Neutrophil (primary cell): ENCODE data around the gene SESN1.

Experiments
- H3K27ac ChIP-seq: fragments of 200-600 bp; sonication (generic); 2 replicates; pipeline ENCODE4 v1.5.1; 2016; ENCODE audit warnings: mild to moderate bottlenecking, moderate library complexity
- H3K27me3 ChIP-seq: fragments of 200-600 bp; sonication (generic); 2 replicates; pipeline ENCODE4 v1.6.0; 2016; ENCODE audit warnings: mild to moderate bottlenecking
- H3K36me3 ChIP-seq: fragments of 200-600 bp; sonication (generic); 2 replicates; pipeline ENCODE4 v1.5.1; 2017
- H3K4me1 ChIP-seq, 2 experiments: fragments of 200-600 bp in 1 of 2; sonication (generic) in 1 of 2; 1 replicate in 1 of 2; 2 replicates in 1 of 2; pipeline versions ENCODE4 v1.5.1 to v1.6.1; 2013 to 2016; ENCODE audit warnings: low read depth in 1 of 2, low read length in 1 of 2, mild to moderate bottlenecking in 1 of 2, moderate library complexity in 1 of 2; ENCODE audit not compliant: control insufficient read depth in 1 of 2, insufficient read depth in 1 of 2
- H3K4me3 ChIP-seq, 2 experiments: fragments of 200-600 bp in 1 of 2; sonication (generic) in 1 of 2; 1 replicate in 1 of 2; 2 replicates in 1 of 2; pipeline ENCODE4 v1.5.1; 2013 to 2016; ENCODE audit warnings: low read depth in 1 of 2, low read length in 1 of 2, mild to moderate bottlenecking in 1 of 2, moderate library complexity in 1 of 2
- H3K9me3 ChIP-seq: fragments of 200-600 bp; sonication (generic); 2 replicates; pipeline ENCODE4 v1.5.1; 2016
- TF ChIP-seq, protein P1 (sequence below): fragments of 200-600 bp; sonication (generic); IDR thresholded peaks from 2 replicates; pipeline ENCODE4 v1.5.1; 2016; ENCODE audit warnings: antibody characterized with exemption

Gene SESN1

GRCh38 chr6:109002882-109003281, 91.8 kb downstream of the SESN1 start:
- peaks cover 31% of the 10 kb centered on the region for H3K36me3 ChIP-seq
- H3K4me1 ChIP-seq = peaks cover 5 to 14% of the 10 kb centered on the region in 2 experiments
- no peak overlapping the region for H3K27ac ChIP-seq
- H3K4me3 ChIP-seq = no peak overlapping the region
- TF ChIP-seq, protein P1, sequence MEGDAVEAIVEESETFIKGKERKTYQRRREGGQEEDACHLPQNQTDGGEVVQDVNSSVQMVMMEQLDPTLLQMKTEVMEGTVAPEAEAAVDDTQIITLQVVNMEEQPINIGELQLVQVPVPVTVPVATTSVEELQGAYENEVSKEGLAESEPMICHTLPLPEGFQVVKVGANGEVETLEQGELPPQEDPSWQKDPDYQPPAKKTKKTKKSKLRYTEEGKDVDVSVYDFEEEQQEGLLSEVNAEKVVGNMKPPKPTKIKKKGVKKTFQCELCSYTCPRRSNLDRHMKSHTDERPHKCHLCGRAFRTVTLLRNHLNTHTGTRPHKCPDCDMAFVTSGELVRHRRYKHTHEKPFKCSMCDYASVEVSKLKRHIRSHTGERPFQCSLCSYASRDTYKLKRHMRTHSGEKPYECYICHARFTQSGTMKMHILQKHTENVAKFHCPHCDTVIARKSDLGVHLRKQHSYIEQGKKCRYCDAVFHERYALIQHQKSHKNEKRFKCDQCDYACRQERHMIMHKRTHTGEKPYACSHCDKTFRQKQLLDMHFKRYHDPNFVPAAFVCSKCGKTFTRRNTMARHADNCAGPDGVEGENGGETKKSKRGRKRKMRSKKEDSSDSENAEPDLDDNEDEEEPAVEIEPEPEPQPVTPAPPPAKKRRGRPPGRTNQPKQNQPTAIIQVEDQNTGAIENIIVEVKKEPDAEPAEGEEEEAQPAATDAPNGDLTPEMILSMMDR = no peak
- no peaks in the 10 kb centered on the region for H3K27me3 ChIP-seq
- H3K9me3 ChIP-seq = no peaks in the 10 kb centered on the region

DNA sequence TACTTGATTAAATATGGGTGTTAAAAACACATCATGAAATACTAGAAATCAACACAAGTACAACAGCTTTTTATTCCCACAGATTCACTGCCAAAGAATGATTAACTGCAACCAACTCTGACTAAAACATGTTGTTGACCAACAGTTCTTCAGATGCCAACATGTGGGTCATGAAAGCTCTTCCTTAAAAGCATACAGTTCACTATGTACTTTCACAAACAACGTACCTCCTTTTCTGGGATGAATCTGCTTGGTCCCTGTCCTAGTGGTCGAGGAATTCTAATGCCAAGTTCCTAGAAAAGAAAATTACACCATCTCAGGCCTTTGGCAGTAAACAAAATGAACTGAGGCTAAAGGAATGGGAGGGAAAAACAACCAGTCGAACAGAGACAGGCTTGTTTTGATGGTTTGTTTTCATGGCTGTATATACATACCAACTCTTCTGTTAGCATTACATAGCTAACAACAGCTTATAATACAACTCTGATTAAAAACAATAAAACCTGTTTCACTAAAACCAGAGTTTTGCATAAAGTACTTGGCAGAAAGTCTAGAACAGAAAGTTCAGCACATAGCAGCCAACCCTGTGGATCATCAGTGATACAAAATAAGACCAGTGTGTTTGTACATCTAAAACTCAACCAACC, 92.5 kb downstream of the SESN1 start:
- Histone ChIP-seq H3K36me3 (peaks cover 38% of the 10 kb centered on the region), H3K27me3 (no peaks in the 10 kb centered on the region), H3K4me3 (no peak overlapping the region), H3K9me3 (no peaks in the 10 kb centered on the region), H3K27ac (no peak overlapping the region), H3K4me1 (peaks cover 0 to 7% of the 10 kb centered on the region in 2 experiments)
- TF ChIP-seq, protein P1 = no peak

DNA sequence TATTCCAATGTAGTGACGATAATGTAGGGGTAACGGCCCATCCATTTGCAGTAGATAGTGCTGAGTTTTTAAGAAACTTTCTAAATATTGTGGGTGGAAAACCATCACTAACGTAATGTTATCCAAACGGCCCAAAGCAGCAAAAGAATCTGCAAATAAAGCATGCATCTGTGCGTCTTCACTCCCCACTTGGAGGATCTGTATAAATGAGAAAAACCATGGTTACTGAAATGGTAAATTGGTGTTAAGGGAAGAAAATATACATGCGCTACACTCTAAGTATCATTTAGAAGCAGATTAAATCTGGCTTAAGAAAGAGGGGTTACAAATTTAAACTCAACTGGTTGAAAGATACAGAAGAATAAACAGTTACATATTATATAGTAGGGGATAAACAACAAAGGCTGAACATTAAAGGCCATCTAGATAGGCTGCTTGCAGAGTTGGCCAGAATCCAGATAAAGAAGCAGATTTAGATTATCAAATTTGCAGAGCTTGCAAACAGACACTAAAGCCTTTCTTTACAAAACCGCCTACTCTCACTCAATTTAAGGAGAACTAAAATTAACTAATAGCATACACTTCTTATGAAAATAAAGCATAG, 93.3 kb downstream of the SESN1 start:
- Histone ChIP-seq H3K36me3 (peaks cover 39% of the 10 kb centered on the region), H3K27ac (no peak overlapping the region), H3K4me1 (no peaks in the 10 kb centered on the region), H3K27me3 (no peaks in the 10 kb centered on the region), H3K9me3 (no peaks in the 10 kb centered on the region), H3K4me3 (no peak overlapping the region)
- TF ChIP-seq, protein P1 = no peak

- Histone ChIP-seq H3K36me3 (peaks cover 45% of the 10 kb centered on the region), H3K27me3 (no peaks in the 10 kb centered on the region), H3K4me3 (no peak overlapping the region), H3K9me3 (no peaks in the 10 kb centered on the region), H3K4me1 (no peaks in the 10 kb centered on the region), H3K27ac (no peak overlapping the region)
- TF ChIP-seq, protein P1 = no peak
Measured at GRCh38 chr6:109000289-109000688, 94.4 kb downstream of the SESN1 start.

- H3K9me3 ChIP-seq = no peaks in the 10 kb centered on the region
- H3K4me3 ChIP-seq = no peak overlapping the region
- H3K4me1 ChIP-seq = no peaks in the 10 kb centered on the region
- H3K27ac ChIP-seq = no peak overlapping the region
- H3K27me3 ChIP-seq = no peaks in the 10 kb centered on the region
- H3K36me3 ChIP-seq = peaks cover 45% of the 10 kb centered on the region
- TF ChIP-seq, protein P1 = no peak
Measured at GRCh38 chr6:108999428-108999827, 95.2 kb downstream of the SESN1 start.
